IPS DF 6.9 (cell line): ENCODE data around the gene GAB1.

ENCODE experiments used
- DNase-seq: peaks from one replicate; pipeline ENCODE4 v3.0.0-alpha.2; 2013; ENCODE audit warnings: low read depth, low spot score
- H3K27ac ChIP-seq: one replicate; pipeline ENCODE4 v1.5.1; 2013; ENCODE audit warnings: low read length, control low read depth
- H3K27me3 ChIP-seq: 2 replicates; pipeline ENCODE4 v1.6.1; 2013; ENCODE audit warnings: mild to moderate bottlenecking, low read length; ENCODE audit not compliant: control insufficient read depth, insufficient read depth
- H3K36me3 ChIP-seq: 2 replicates; pipeline ENCODE4 v1.6.1; 2013; ENCODE audit warnings: low read length; ENCODE audit not compliant: control insufficient read depth, insufficient read depth
- H3K4me1 ChIP-seq: 2 replicates; pipeline ENCODE4 v1.6.1; 2013; ENCODE audit warnings: low read length; ENCODE audit not compliant: control insufficient read depth, insufficient read depth
- H3K4me3 ChIP-seq: 2 replicates; pipeline ENCODE4 v1.5.1; 2013; ENCODE audit warnings: mild to moderate bottlenecking, low read length
- H3K9me3 ChIP-seq: 2 replicates; pipeline ENCODE4 v1.6.1; 2013; ENCODE audit warnings: low read length, inconsistent platforms; ENCODE audit not compliant: control insufficient read depth, insufficient read depth
- WGBS: extraction: QIAGEN DNeasy Blood & Tissue Kit; methylation state at CpG from one replicate; pipeline ENCODE4 v1.1.7; 2013; ENCODE audit warnings: mixed read lengths, missing lambda C conversion rate; ENCODE audit not compliant: insufficient read length, insufficient coverage; 5-methylcytosine and 5-hydroxymethylcytosine counted together

The GAB1 gene

GRCh38 chr4:143372093-143372915 is 35.6 kb downstream of the GAB1 start:
- no CpG with 5 or more reads among the region's 1 CpG for WGBS

DNA sequence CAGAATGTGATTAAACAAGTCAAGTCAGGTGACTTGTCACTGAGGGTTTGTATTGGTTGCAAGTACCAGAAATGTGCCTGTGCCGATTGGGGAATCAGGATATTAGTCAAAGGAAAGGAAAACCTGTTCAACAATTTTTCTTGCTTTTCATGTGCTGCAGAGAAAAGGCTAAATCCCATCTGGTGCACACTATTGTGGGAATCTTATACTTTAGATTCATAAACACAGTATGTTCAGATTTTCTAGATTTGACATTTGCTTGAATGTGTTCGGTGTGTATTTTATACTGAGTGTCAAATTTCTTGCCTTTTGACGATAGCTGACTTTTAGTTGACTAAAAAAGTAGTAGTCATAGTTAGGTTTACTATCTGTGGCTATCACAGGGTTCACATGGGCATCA is 37.6 kb downstream of the GAB1 start:
- no CpG with 5 or more reads among the region's 3 CpGs for WGBS
- Histone ChIP-seq H3K27ac (no peak overlapping the region), H3K4me3 (no peak overlapping the region), H3K27me3 (no peaks in the 10 kb centered on the region), H3K9me3 (no peaks in the 10 kb centered on the region), H3K36me3 (no peaks in the 10 kb centered on the region), H3K4me1 (peaks cover 2% of the 10 kb centered on the region; the same call in 1 of the 2 replicates)
- DNase-seq = no peak

More at GRCh38 chr4:143372093-143372915, 35.6 kb downstream of the GAB1 start:
- no peak for DNase-seq
- Histone ChIP-seq H3K36me3 (no peaks in the 10 kb centered on the region), H3K4me1 (0 out of 2 replicates have a peak, but pooled peaks cover 2% of the 10 kb centered on the region), H3K27ac (no peak overlapping the region), H3K9me3 (no peaks in the 10 kb centered on the region), H3K4me3 (no peak overlapping the region), H3K27me3 (no peaks in the 10 kb centered on the region)

- peaks cover 2% of the 10 kb centered on the region; the same call in 1 of the 2 replicates for H3K4me1 ChIP-seq
- H3K27me3 ChIP-seq = no peaks in the 10 kb centered on the region
- H3K27ac ChIP-seq = no peak overlapping the region
These were observed 38.1 kb downstream of the GAB1 start for GRCh38 chr4:143374771-143375170.

DNA sequence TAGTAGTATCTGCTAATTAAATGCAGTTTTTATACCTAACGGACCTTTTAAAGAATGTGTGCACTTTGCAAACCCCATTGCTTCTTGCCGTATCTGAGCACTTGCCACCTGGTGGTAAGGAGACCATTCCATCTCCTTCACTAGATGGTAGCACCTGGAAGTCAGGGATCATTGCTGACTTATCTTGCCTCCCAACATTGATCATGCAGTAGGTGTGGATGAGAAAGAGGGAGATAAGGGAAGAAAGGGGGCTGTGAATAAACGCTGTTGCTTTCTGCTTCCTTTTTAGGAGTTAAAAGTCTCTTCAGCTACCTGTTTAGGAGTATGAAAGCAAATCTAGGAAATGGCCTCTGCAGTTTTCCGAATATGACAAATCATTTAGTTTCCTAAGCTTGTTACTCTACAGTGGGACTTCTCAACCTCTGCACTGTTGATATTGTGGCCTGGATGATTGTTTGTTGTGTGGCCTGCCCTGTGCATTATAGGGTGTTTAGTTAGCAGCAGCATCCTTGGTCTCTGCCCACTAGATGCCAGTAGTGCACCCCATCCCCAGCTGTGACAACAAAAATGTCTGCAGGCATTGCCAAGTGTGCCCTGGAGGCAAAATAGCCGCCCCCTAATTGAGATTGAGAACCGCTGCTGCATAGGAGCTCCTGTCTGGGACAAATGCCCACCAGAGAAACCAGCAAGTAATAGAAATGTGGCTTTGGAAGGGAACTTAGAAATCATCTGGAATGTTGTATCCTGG is 38.8 kb downstream of the GAB1 start:
- no peaks in the 10 kb centered on the region for H3K27me3 ChIP-seq
- no CpG with 5 or more reads among the region's 6 CpGs for WGBS
- H3K4me1 ChIP-seq = peaks cover 2% of the 10 kb centered on the region; the same call in 1 of the 2 replicates
- no peak overlapping the region for H3K4me3 ChIP-seq
- H3K27ac ChIP-seq = no peak overlapping the region
- H3K9me3 ChIP-seq = no peaks in the 10 kb centered on the region
- no peaks in the 10 kb centered on the region for H3K36me3 ChIP-seq
- DNase-seq = no peak

More at GRCh38 chr4:143374771-143375170, 38.1 kb downstream of the GAB1 start:
- WGBS = no CpG with 5 or more reads among the region's 6 CpGs
- Histone ChIP-seq H3K9me3 (no peaks in the 10 kb centered on the region), H3K36me3 (no peaks in the 10 kb centered on the region), H3K4me3 (no peak overlapping the region)
- no peak for DNase-seq

DNA sequence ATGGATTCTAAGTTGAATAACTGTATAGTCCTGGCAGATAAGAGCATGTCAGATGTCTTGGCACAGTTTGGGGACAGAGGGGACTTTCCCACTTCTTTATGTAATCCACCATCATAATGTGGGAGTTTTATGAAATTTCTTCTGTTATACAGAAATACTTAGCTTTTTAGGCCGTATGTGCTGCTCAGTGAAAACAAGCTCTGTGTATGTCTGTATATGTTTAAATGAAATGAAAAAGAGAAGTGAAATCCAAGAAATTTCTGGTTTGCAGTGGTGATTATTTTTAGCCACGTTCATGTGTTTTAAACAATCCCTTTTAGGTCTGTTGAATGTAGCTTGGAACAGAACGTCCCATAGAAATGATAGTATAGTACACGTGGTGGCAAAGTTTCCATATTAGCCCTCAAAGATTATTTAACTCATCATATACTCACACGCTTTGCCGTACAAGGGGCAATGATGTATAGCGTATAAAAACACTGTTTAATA is 41.0 kb downstream of the GAB1 start:
- Histone ChIP-seq H3K4me1 (peaks cover 6% of the 10 kb centered on the region; the same call in 1 of the 2 replicates), H3K27me3 (no peaks in the 10 kb centered on the region), H3K4me3 (no peak overlapping the region), H3K9me3 (no peaks in the 10 kb centered on the region), H3K36me3 (no peaks in the 10 kb centered on the region), H3K27ac (no peak overlapping the region)
- no peak for DNase-seq
- WGBS = no CpG with 5 or more reads among the region's 7 CpGs

DNA sequence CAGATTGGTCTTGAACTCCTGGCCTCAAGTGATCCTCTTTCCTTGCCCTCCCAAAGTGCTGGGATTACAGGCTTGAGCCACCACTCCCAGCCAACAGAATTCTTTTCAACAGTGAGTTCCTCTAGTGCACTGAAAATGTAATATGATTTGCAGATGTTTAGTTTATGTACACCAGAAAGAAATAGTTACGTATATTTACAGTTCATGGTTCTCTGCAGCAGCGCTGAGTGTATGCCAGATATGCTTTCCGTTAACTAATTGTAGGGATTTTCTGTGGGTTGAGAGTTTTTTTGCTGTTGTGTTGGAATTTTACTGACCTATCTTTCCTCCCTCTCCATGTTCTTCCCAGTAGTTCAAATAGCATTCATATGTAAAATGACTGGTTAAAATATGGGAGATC is 44.0 kb downstream of the GAB1 start:
- WGBS = no CpG with 5 or more reads among the region's 3 CpGs
- DNase-seq = no peak
- Histone ChIP-seq H3K27ac (no peak overlapping the region), H3K4me1 (peaks cover 8% of the 10 kb centered on the region; the same call in 1 of the 2 replicates), H3K4me3 (no peak overlapping the region), H3K9me3 (no peaks in the 10 kb centered on the region), H3K27me3 (no peaks in the 10 kb centered on the region), H3K36me3 (no peaks in the 10 kb centered on the region)

- WGBS = no CpG with 5 or more reads among the region's 8 CpGs
These were observed 44.8 kb downstream of the GAB1 start for GRCh38 chr4:143381189-143382118.

GRCh38 chr4:143382596-143382995 is 45.9 kb downstream of the GAB1 start:
- peaks cover 6% of the 10 kb centered on the region; the same call in 1 of the 2 replicates for H3K4me1 ChIP-seq
- no peak overlapping the region for H3K27ac ChIP-seq
- no CpG with 5 or more reads among the region's 4 CpGs for WGBS
- no peaks in the 10 kb centered on the region for H3K27me3 ChIP-seq
- no peaks in the 10 kb centered on the region for H3K9me3 ChIP-seq
- no peaks in the 10 kb centered on the region for H3K36me3 ChIP-seq
- no peak overlapping the region for H3K4me3 ChIP-seq
- no peak for DNase-seq

More at GRCh38 chr4:143381189-143382118, 44.8 kb downstream of the GAB1 start:
- Histone ChIP-seq H3K27me3 (no peaks in the 10 kb centered on the region), H3K4me1 (peaks cover 6% of the 10 kb centered on the region; the same call in 1 of the 2 replicates), H3K36me3 (no peaks in the 10 kb centered on the region), H3K27ac (no peak overlapping the region), H3K4me3 (no peak overlapping the region), H3K9me3 (no peaks in the 10 kb centered on the region)
- no peak for DNase-seq

DNA sequence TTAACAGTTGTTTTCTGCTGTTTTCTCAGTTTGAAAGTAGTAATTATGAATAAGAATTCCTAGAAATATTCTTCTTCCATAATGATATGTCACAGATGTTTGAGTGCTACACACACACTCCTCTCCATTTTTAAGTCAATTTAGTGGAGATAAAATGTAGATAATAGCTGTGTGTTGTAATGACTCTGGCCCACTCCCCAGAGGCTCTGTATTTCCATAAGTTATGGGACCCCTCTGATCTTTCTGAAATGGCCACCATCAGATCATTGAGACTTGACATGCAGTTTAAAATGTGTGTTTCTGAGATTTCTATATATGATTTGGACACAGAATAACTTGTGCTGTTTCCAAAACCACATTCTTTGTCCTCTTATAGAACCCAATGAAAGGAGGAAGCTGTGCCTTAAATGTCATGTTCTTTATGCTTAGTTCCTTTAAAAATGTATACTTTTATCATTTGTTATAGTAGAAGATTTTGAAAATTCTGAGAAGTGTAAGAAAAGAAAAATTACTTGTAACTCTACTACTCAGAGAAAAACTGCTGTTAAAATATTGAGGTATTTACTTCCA is 46.4 kb downstream of the GAB1 start:
- H3K36me3 ChIP-seq = no peaks in the 10 kb centered on the region
- H3K27me3 ChIP-seq = no peaks in the 10 kb centered on the region
- no peaks in the 10 kb centered on the region for H3K9me3 ChIP-seq
- no peak for DNase-seq
- peaks cover 6% of the 10 kb centered on the region; the same call in 1 of the 2 replicates for H3K4me1 ChIP-seq
- H3K4me3 ChIP-seq = no peak overlapping the region
- no peak overlapping the region for H3K27ac ChIP-seq
